CD4-positive, CD25-positive, alpha-beta regulatory T cell (primary cell): ENCODE results near the gene RNF5. TPM values are rescaled to one million over a fixed set of nuclear protein-coding genes. Genes with fewer than 3 reads are reported as not detected.
"Not testable (repeated sequence)": the region's sequence is repeated elsewhere in the genome, so short reads cannot be mapped to it uniquely, and the experiment has no call there.

Source experiments
- ATAC-seq, 2 donors: fragments of 150-1000 bp; cut with Tn5 transposase; one replicate each; pipeline ENCODE4 v1.10.0; 2021; ENCODE audit warnings: low read depth in 2 of 2, moderate number of reproducible peaks in 2 of 2, moderate library complexity in 1 of 2
- DNase-seq, 3 donors: peaks; one replicate each; pipeline versions ENCODE4 v3.0.0 to v3.0.0-alpha.2; 2012 to 2022; ENCODE audit warnings: mixed read lengths in 1 of 3
- H3K27ac ChIP-seq: one replicate; pipeline ENCODE4 v1.7.0; 2013; ENCODE audit warnings: mild to moderate bottlenecking, low read length; ENCODE audit not compliant: insufficient read depth, poor library complexity, severe bottlenecking
- H3K27me3 ChIP-seq: one replicate; pipeline ENCODE4 v1.7.0; 2013; ENCODE audit warnings: low read length; ENCODE audit not compliant: control insufficient read depth, insufficient read depth
- H3K36me3 ChIP-seq: one replicate; pipeline ENCODE4 v1.7.0; 2013; ENCODE audit warnings: mild to moderate bottlenecking, low read length, moderate library complexity; ENCODE audit not compliant: control insufficient read depth, insufficient read depth
- H3K4me1 ChIP-seq: 2 replicates; pipeline ENCODE4 v1.7.0; 2013; ENCODE audit warnings: mild to moderate bottlenecking, low read length; ENCODE audit not compliant: insufficient read depth, control insufficient read depth, poor library complexity, severe bottlenecking
- H3K4me3 ChIP-seq: one replicate; pipeline ENCODE4 v1.7.0; 2013; ENCODE audit warnings: low read depth, mild to moderate bottlenecking, low read length, moderate library complexity
- H3K9me3 ChIP-seq, 2 experiments: 1 replicate in 1 of 2; 2 replicates in 1 of 2; pipeline ENCODE4 v1.7.0; 2013; ENCODE audit warnings: low read length in 2 of 2, mild to moderate bottlenecking in 1 of 2, moderate library complexity in 1 of 2; ENCODE audit not compliant: control insufficient read depth in 2 of 2
- H3K27ac Mint-ChIP-seq, 3 donors: one replicate each; pipeline ENCODE4 v1.8.0; 2020 to 2022; ENCODE audit warnings: mild to moderate bottlenecking in 3 of 3, mixed read lengths in 3 of 3, moderate library complexity in 2 of 3
- H3K27me3 Mint-ChIP-seq: one replicate; pipeline ENCODE4 v1.8.0; 2022; ENCODE audit warnings: mild to moderate bottlenecking, mixed read lengths
- H3K36me3 Mint-ChIP-seq: one replicate; pipeline ENCODE4 v1.8.0; 2020; ENCODE audit warnings: mixed read lengths
- H3K4me1 Mint-ChIP-seq, 4 donors: one replicate each; pipeline ENCODE4 v1.8.0; 2020 to 2022; ENCODE audit warnings: mixed read lengths in 4 of 4, mild to moderate bottlenecking in 1 of 4
- H3K4me3 Mint-ChIP-seq, 4 donors: one replicate each; pipeline ENCODE4 v1.8.0; 2020 to 2022; ENCODE audit warnings: mild to moderate bottlenecking in 4 of 4, mixed read lengths in 4 of 4, moderate library complexity in 3 of 4
- H3K9me3 Mint-ChIP-seq, 7 donors: one replicate each; pipeline ENCODE4 v1.8.0; 2020 to 2022; ENCODE audit warnings: mixed read lengths in 7 of 7, mild to moderate bottlenecking in 3 of 7, moderate library complexity in 2 of 7
- polyA plus RNA-seq, 4 donors: library from polyadenylated mRNA; unstranded; fragments of 300-500 nt; fragmentation: Illumina TruSeq; gene quantifications; one replicate each; pipeline ENCODE4 v1.2.3, GENCODE V29; 2021
- total RNA-seq: library from RNA; stranded (reverse); gene quantifications from one replicate; pipeline ENCODE4 v1.2.3, GENCODE V29; 2022

Gene RNF5
- total and polyA plus RNA-seq, 5 donors from 2014 or later, result 30.0 to 135 (median 127) TPM

DNA sequence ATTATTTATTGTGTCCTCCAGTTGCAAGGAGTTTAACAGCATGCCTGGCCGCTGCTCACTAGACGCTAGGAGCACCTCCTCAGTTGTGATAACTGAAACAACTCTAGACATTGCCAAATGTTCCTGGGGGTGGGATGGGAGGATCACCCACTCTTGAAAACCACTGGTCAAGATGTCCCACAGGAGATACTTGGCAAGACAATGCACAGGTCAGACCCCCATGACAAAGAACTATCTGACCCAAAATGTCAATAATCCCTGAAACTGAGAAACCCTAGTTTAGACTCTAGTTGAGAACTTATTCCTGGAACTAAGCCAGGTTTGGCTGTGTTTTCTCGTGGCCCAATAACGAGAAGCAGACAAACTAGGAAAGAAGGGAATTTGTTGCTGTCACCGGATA lies 38.6 kb upstream of the RNF5 start:
- no peak for DNase-seq
- no peaks in the 10 kb centered on the region for H3K36me3 Mint-ChIP-seq
- Histone ChIP-seq H3K4me3 (no peak overlapping the region), H3K36me3 (no peaks in the 10 kb centered on the region), H3K4me1 (no peaks in the 10 kb centered on the region), H3K27ac (no peak overlapping the region), H3K9me3 (no peaks in the 10 kb centered on the region), H3K27me3 (no peaks in the 10 kb centered on the region)
- no peak overlapping the region for H3K4me3 Mint-ChIP-seq
- no peak for ATAC-seq
- peaks cover 0 to 2% (median 0%) of the 10 kb centered on the region in 7 donors for H3K9me3 Mint-ChIP-seq
- peaks cover 0 to 4% (median 0%) of the 10 kb centered on the region in 4 donors for H3K4me1 Mint-ChIP-seq
- no peak overlapping the region for H3K27ac Mint-ChIP-seq
- H3K27me3 Mint-ChIP-seq, result peaks cover 31% of the 10 kb centered on the region

DNA sequence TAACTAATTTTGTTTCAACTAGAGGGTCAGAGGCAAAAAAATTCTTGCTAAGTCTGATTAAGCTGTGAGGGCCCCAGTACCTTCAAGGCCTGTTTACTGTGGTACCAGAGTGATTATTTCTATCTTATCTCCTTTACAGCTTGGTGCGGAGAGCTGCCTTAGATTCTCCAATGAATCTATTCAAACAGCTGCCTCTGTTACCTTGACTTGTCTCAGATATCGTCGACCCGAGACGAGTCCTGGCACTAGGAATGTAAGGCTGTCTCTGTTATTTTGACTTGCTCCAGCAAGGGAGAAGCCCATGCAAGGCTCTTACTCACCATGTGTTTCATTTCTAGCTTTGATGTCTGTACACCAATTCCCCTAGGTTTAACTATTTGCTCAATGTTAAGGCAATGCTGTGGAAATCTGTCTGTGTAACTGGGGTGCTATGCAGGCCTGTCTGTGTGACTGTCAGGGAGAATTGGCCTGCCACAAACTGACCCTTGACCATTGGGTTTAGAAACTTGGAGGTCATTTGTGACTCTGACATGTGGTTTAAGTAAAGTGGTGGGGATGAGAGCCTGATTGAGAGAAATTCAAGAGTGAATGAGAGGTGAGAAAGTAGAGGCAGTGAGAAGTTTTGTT lies 37.7 kb upstream of the RNF5 start:
- Histone ChIP-seq H3K27ac (no peak overlapping the region), H3K4me3 (no peak overlapping the region), H3K4me1 (no peaks in the 10 kb centered on the region), H3K9me3 (no peaks in the 10 kb centered on the region), H3K27me3 (no peaks in the 10 kb centered on the region), H3K36me3 (no peaks in the 10 kb centered on the region)
- Mint-ChIP-seq H3K4me3 (peak overlapping the region in 1 of 4 donors; percentile 58), H3K27me3 (peaks cover 33% of the 10 kb centered on the region), H3K27ac (no peak overlapping the region), H3K4me1 (peaks cover 0 to under 1% (median 0%) of the 10 kb centered on the region in 4 donors), H3K9me3 (peaks cover 0 to 2% (median 0%) of the 10 kb centered on the region in 7 donors), H3K36me3 (no peaks in the 10 kb centered on the region)
- no peak for DNase-seq
- ATAC-seq, result no peak

DNA sequence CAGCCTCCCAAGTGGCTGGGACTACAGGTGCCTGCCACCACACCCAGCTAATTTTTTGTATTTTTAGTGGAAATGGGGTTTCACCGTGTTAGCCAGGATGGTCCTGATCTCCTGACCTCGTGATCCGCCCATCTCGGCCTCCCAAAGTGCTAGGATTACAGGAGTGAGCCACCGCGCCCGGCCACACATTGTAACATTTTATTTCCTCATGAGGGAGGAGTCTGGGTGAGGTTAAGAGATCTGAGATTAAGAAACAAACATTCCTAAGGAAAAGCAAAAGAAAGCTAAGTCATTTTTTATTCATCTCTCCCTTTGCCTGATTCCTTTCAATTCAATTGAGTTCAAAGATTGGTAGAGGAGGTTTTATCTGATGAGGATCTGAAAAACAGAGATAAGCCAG lies 34.0 kb upstream of the RNF5 start:
- H3K9me3 ChIP-seq, H3K4me3 ChIP-seq, DNase-seq, H3K9me3 Mint-ChIP-seq, H3K27ac ChIP-seq, H3K4me1 ChIP-seq, H3K27ac Mint-ChIP-seq, ATAC-seq, H3K4me3 Mint-ChIP-seq, H3K36me3 ChIP-seq, H3K27me3 ChIP-seq, H3K36me3 Mint-ChIP-seq: not testable (repeated sequence)
- H3K4me1 Mint-ChIP-seq, result peaks cover 2 to 20% (median 11%) of the 10 kb centered on the region in 4 donors
- H3K27me3 Mint-ChIP-seq, result peaks cover 50% of the 10 kb centered on the region

DNA sequence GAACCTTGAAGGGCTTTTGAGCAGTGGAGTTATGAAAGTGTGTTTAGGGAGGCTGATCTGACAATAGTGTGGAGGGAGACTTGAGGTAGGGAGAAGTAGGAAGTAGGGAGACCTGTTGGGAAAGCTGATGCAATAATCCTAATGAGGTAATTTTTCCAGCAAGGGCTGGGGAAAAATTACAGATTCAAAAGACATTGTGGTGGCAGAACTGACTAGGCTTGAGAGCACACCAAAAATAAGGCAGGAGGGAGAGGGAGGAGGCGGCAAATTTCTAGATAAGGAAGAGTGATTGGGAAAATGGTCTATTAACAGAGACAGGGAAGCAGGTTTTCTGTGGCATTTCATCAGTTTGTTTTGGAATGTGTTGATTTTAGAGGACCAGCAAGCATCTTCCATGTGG lies 31.9 kb upstream of the RNF5 start:
- no peak overlapping the region for H3K27ac ChIP-seq
- ATAC-seq (no peak), DNase-seq (no peak)
- H3K27me3 Mint-ChIP-seq, result peaks cover 54% of the 10 kb centered on the region
- no peaks in the 10 kb centered on the region for H3K36me3 Mint-ChIP-seq
- H3K9me3 ChIP-seq, result no peaks in the 10 kb centered on the region
- peak overlapping the region in 3 of 4 donors; percentile 47 to 61 (median 51) for H3K4me3 Mint-ChIP-seq
- no peaks in the 10 kb centered on the region for H3K4me1 ChIP-seq
- peaks cover 0 to 6% (median 1%) of the 10 kb centered on the region in 7 donors for H3K9me3 Mint-ChIP-seq
- H3K4me1 Mint-ChIP-seq, result peaks cover 7 to 29% (median 14%) of the 10 kb centered on the region in 4 donors
- H3K36me3 ChIP-seq, result no peaks in the 10 kb centered on the region
- H3K4me3 ChIP-seq, result no peak overlapping the region
- H3K27me3 ChIP-seq, result peaks cover 6% of the 10 kb centered on the region
- peak overlapping the region in 2 of 3 donors; percentile 39 to 52 for H3K27ac Mint-ChIP-seq

DNA sequence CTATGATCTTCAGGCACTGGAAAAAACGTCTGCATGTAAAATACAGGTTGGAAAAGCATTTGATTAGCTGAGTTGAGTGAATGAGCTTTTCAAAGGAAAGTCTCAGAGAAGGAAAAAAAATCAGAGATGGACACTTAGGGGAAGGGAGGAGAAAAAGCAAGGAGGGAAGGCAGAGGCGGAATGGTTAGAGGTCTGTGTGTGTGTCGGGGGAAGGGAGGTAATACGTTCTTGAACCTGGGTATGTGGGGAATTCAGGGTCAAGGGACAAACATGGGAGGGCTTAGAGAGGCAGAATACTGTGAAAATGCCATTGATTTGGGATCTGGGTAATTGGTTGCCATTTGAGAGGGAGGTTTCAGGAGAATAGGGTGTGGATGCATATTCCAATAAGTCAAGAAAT lies 31.5 kb upstream of the RNF5 start:
- H3K36me3 Mint-ChIP-seq, result no peaks in the 10 kb centered on the region
- peak overlapping the region in 1 of 3 donors; percentile 39 for H3K27ac Mint-ChIP-seq
- no peak overlapping the region for H3K27ac ChIP-seq
- ATAC-seq (no peak), DNase-seq (no peak)
- H3K4me1 ChIP-seq, result no peaks in the 10 kb centered on the region
- no peaks in the 10 kb centered on the region for H3K36me3 ChIP-seq
- peaks cover 52% of the 10 kb centered on the region for H3K27me3 Mint-ChIP-seq
- H3K4me3 ChIP-seq, result no peak overlapping the region
- H3K9me3 Mint-ChIP-seq, result peaks cover 0 to 6% (median 1%) of the 10 kb centered on the region in 7 donors
- H3K9me3 ChIP-seq, result no peaks in the 10 kb centered on the region
- peak overlapping the region in 1 of 4 donors; percentile 47 for H3K4me3 Mint-ChIP-seq
- H3K4me1 Mint-ChIP-seq, result peaks cover 8 to 31% (median 14%) of the 10 kb centered on the region in 4 donors
- peaks cover 6% of the 10 kb centered on the region for H3K27me3 ChIP-seq

DNA sequence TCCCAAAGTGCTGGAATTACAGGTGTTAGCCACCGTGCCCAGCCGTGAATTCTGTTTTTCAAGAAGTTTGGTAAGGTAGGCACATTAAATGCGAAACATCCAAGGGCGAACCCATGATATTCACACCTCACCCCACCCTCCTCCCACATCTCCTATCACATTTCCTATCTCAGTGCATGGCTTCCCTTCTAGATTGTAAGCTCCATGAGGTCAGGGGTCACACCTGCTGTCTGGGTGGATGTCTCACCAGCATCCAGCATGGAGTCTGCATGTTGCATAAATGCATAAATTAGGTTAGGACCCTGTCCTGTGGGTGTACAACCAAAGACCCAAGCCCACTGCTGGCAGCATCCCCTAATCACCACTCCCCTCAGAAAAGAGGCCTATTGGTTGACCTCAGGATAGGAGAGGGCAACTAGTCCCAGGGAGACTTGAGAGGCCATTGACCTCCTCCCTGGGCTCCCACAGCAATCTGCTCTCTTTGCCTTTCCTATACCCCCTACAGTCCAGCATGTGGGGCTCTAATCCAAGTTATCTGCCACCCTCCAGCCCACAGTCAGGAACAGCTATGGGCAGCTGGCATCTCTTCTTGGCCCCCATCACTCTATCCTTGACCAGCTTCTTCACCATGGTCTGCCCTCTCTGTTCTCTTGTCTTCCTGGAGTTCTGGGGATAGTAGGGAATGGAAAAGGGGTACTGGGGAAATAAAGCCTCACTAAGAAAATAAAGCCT lies 30.6 kb upstream of the RNF5 start:
- H3K27me3 Mint-ChIP-seq, result peaks cover 57% of the 10 kb centered on the region
- H3K36me3 ChIP-seq, result no peaks in the 10 kb centered on the region
- peaks cover 0 to 6% (median 1%) of the 10 kb centered on the region in 7 donors for H3K9me3 Mint-ChIP-seq
- DNase-seq, result no peak
- no peaks in the 10 kb centered on the region for H3K9me3 ChIP-seq
- H3K27ac Mint-ChIP-seq, result no peak overlapping the region
- no peak for ATAC-seq
- peak overlapping the region in 3 of 4 donors; percentile 61 to 91 (median 83) for H3K4me3 Mint-ChIP-seq
- peaks cover 8 to 36% (median 19%) of the 10 kb centered on the region in 4 donors for H3K4me1 Mint-ChIP-seq
- no peaks in the 10 kb centered on the region for H3K36me3 Mint-ChIP-seq
- H3K27me3 ChIP-seq, result peaks cover 6% of the 10 kb centered on the region
- no peak overlapping the region for H3K27ac ChIP-seq
- no peaks in the 10 kb centered on the region for H3K4me1 ChIP-seq
- no peak overlapping the region for H3K4me3 ChIP-seq

DNA sequence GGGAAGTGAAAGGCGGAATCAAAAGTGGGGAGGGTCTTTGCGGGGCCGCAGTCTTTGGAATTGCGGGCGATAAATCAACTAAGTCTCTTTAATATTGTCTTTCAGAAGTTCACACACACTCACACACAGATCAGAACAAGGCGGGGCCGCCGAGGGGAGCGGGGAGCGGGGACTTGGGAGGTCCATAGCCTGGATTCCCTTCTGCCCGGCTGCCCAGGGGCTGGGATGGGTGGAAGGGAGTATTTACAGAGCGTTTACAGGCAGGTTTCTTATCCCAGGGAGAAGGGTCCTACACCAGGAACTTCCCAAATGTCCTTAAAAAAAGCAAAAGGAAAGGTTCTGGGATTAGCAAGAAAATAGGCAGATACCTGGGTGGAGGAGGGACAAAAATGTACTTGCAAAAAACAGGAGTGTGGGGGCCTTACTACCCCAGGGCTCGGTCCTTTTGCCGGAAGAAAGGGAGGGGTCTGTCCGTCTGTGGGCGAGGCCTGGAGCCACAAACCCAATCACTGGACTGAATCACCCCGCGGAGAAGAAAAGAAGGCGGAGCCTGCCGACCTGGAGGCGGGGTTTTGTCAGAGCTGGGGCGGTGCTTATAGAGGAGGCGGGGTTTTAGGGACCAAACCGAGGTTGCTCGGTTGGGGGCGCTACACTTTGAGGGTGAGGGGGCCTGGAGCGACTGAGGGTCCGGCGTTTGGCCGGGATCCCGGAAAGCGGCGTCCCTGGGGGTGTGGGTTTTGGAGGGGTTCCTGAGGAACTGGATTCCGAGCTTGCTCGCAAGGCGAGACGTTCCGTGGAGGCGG lies 29.7 kb upstream of the RNF5 start:
- Mint-ChIP-seq H3K4me1 (peaks cover 8 to 45% (median 24%) of the 10 kb centered on the region in 4 donors), H3K4me3 (peak overlapping the region; percentile 83 to 92 (median 89)), H3K27me3 (peaks cover 63% of the 10 kb centered on the region), H3K9me3 (peaks cover 0 to 6% (median 1%) of the 10 kb centered on the region in 7 donors), H3K27ac (peak overlapping the region; percentile 59 to 86 (median 61)), H3K36me3 (no peaks in the 10 kb centered on the region)
- no peaks in the 10 kb centered on the region for H3K9me3 ChIP-seq
- H3K4me1 ChIP-seq, result peaks cover 2% of the 10 kb centered on the region
- no peak overlapping the region for H3K27ac ChIP-seq
- peaks cover 6% of the 10 kb centered on the region for H3K27me3 ChIP-seq
- H3K36me3 ChIP-seq, result no peaks in the 10 kb centered on the region
- no peak overlapping the region for H3K4me3 ChIP-seq
- ATAC-seq (peak; percentile 70 to 76), DNase-seq (peak; percentile 59 to 76 (median 68))
